GM18861 (cell line): ENCODE measurements around the gene ACSS3.

Source experiments
- ATAC-seq: cut with Tn5 transposase; IDR thresholded peaks from one replicate; pipeline ENCODE4 v1.9.1; 2021; ENCODE audit not compliant: unreplicated experiment

The ACSS3 gene

GRCh38 chr12:81216739-81217138 is 138.9 kb downstream of the ACSS3 start:
- no peak for ATAC-seq

GRCh38 chr12:81221681-81222080 is 143.8 kb downstream of the ACSS3 start:
- ATAC-seq: no peak

- ATAC-seq: no peak
Measured at GRCh38 chr12:81222846-81223592, 145.1 kb downstream of the ACSS3 start.

GRCh38 chr12:81224626-81225025 is 146.7 kb downstream of the ACSS3 start:
- ATAC-seq: no peak

- ATAC-seq: no peak
Measured at GRCh38 chr12:81229759-81230158, 151.9 kb downstream of the ACSS3 start.

- no peak for ATAC-seq
Measured at GRCh38 chr12:81231574-81232368, 153.9 kb downstream of the ACSS3 start.

- ATAC-seq: no peak
Measured at GRCh38 chr12:81245458-81245857, 167.6 kb downstream of the ACSS3 start.

GRCh38 chr12:81245907-81246570 is 168.2 kb downstream of the ACSS3 start:
- ATAC-seq: no peak

- ATAC-seq: no peak
Measured at GRCh38 chr12:81249976-81250375, 172.1 kb downstream of the ACSS3 start.

- ATAC-seq: no peak
Measured at GRCh38 chr12:81252228-81252627, 174.3 kb downstream of the ACSS3 start.

- no peak for ATAC-seq
Measured at GRCh38 chr12:81253360-81253759, 175.5 kb downstream of the ACSS3 start.

- ATAC-seq: no peak
Measured at GRCh38 chr12:81255456-81255855, 177.6 kb downstream of the ACSS3 start.

- no peak for ATAC-seq
Measured at GRCh38 chr12:81255947-81256346, 178.1 kb downstream of the ACSS3 start.

GRCh38 chr12:81257947-81258551 is 180.2 kb downstream of the ACSS3 start:
- ATAC-seq: no peak

- no peak for ATAC-seq
Measured at GRCh38 chr12:81259360-81259759, 181.5 kb downstream of the ACSS3 start.

GRCh38 chr12:81261508-81262207 is 183.8 kb downstream of the ACSS3 start:
- no peak for ATAC-seq

- no peak for ATAC-seq
Measured at GRCh38 chr12:81263072-81263471, 185.2 kb downstream of the ACSS3 start.

- no peak for ATAC-seq
Measured at GRCh38 chr12:81270385-81270784, 192.5 kb downstream of the ACSS3 start.

- ATAC-seq: no peak
Measured at GRCh38 chr12:81274637-81275529, 197.0 kb downstream of the ACSS3 start.

GRCh38 chr12:81284137-81284536 is 206.3 kb downstream of the ACSS3 start:
- ATAC-seq: no peak
